SU-DHL-6 (cell line): ENCODE results near the gene SRGAP1.

Experiments
- H2AFZ ChIP-seq: fragments of 200-600 bp; sonication (generic); 2 replicates; pipeline ENCODE4 v1.6.1; 2014; ENCODE audit warnings: low read depth, mild to moderate bottlenecking, moderate library complexity, mixed read lengths, antibody characterized with exemption, low read length; ENCODE audit not compliant: severe bottlenecking
- H3F3A ChIP-seq: fragments of 200-600 bp; shearing (Covaris generic); 2 replicates; pipeline ENCODE4 v1.6.0; 2016; ENCODE audit warnings: antibody characterized with exemption, mild to moderate bottlenecking; ENCODE audit not compliant: insufficient read depth
- H3K27ac ChIP-seq: fragments of 200-600 bp; sonication (generic); 2 replicates; pipeline ENCODE4 v1.5.1; 2016; ENCODE audit warnings: low read depth, mild to moderate bottlenecking, low read length, moderate library complexity, mixed read lengths
- H3K27me3 ChIP-seq: fragments of 200-600 bp; sonication (generic), shearing (Covaris generic); 2 replicates; pipeline ENCODE4 v1.6.0; 2014; ENCODE audit warnings: mild to moderate bottlenecking, low read length
- H3K36me3 ChIP-seq: fragments of 200-600 bp; sonication (generic); 2 replicates; pipeline ENCODE4 v1.6.1; 2014; ENCODE audit warnings: mild to moderate bottlenecking, low read length, mixed read lengths
- H3K4me2 ChIP-seq: fragments of 300-600, 200-600 bp; shearing (Covaris generic), sonication (generic); 2 replicates; pipeline ENCODE4 v1.6.0; 2014; ENCODE audit warnings: low read length, low read depth, mild to moderate bottlenecking; ENCODE audit not compliant: poor library complexity, severe bottlenecking
- H3K4me3 ChIP-seq: fragments of 200-600 bp; sonication (generic); 2 replicates; pipeline ENCODE4 v1.5.1; 2014; ENCODE audit warnings: antibody characterized with exemption, low read length, mild to moderate bottlenecking, mixed read lengths; ENCODE audit not compliant: insufficient read depth, poor library complexity, severe bottlenecking
- H3K79me2 ChIP-seq: fragments of 200-600 bp; sonication (generic); 2 replicates; pipeline ENCODE4 v1.6.1; 2014; ENCODE audit warnings: mild to moderate bottlenecking, low read length, moderate library complexity; ENCODE audit not compliant: insufficient read depth
- H3K9ac ChIP-seq: fragments of 200-600 bp; sonication (generic); 2 replicates; pipeline ENCODE4 v1.7.0; 2014; ENCODE audit warnings: mild to moderate bottlenecking, low read length
- H3K9me2 ChIP-seq: fragments of 200-600 bp; sonication (generic); replicated peaks from 2 replicates; pipeline ENCODE4 v1.6.1; 2014; ENCODE audit warnings: low read length; ENCODE audit not compliant: insufficient read depth
- H3K9me3 ChIP-seq: fragments of 200-600 bp; sonication (generic); 2 replicates; pipeline ENCODE4 v1.6.1; 2014; ENCODE audit warnings: low read length, mixed read lengths; ENCODE audit not compliant: insufficient read depth
- H4K20me1 ChIP-seq: fragments of 200-600 bp; sonication (generic); 2 replicates; pipeline ENCODE4 v1.6.1; 2014; ENCODE audit warnings: low read depth, mild to moderate bottlenecking, antibody characterized with exemption, low read length, moderate library complexity, mixed read lengths
- EZH2phosphoT487 ChIP-seq: fragments of 200-600 bp; sonication (generic), shearing (Covaris generic); conservative IDR thresholded peaks from 2 replicates; pipeline ENCODE4 v1.6.1; 2018; ENCODE audit warnings: mild to moderate bottlenecking, antibody characterized with exemption, low read length, moderate library complexity, mixed read lengths
- TF ChIP-seq, protein P1 (sequence below): fragments of 200-600 bp; sonication (generic); IDR thresholded peaks from one replicate; pipeline ENCODE4 v1.5.1; 2017; ENCODE audit warnings: antibody characterized with exemption, mild to moderate bottlenecking, low read length, moderate library complexity; ENCODE audit not compliant: insufficient read depth, poor library complexity, severe bottlenecking

Gene SRGAP1

DNA sequence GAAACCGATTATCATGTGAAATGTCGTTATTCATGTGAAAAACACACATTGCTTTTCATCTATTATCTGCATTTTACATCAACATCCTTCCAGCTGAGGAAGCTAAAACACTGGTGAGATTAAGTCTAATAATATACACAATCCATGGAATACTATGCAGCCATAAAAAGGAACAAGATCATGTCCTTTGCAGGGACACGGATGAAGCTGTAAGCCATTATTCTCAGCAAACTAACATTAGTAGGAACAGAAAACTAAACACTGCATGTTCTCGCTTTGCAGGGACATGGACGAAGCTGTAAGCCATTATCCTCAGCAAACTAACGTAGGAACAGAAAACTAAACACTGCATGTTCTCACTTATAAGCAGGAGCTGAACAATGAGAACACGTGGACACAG is 359.3 kb downstream of the SRGAP1 start:
- H3F3A ChIP-seq: no peaks in the 10 kb centered on the region
- no peak overlapping the region for H3K4me3 ChIP-seq
- peaks cover 9% of the 10 kb centered on the region; the same call in 1 of the 2 replicates for H3K36me3 ChIP-seq
- no peak for TF ChIP-seq EZH2phosphoT487
- TF ChIP-seq, protein P1, sequence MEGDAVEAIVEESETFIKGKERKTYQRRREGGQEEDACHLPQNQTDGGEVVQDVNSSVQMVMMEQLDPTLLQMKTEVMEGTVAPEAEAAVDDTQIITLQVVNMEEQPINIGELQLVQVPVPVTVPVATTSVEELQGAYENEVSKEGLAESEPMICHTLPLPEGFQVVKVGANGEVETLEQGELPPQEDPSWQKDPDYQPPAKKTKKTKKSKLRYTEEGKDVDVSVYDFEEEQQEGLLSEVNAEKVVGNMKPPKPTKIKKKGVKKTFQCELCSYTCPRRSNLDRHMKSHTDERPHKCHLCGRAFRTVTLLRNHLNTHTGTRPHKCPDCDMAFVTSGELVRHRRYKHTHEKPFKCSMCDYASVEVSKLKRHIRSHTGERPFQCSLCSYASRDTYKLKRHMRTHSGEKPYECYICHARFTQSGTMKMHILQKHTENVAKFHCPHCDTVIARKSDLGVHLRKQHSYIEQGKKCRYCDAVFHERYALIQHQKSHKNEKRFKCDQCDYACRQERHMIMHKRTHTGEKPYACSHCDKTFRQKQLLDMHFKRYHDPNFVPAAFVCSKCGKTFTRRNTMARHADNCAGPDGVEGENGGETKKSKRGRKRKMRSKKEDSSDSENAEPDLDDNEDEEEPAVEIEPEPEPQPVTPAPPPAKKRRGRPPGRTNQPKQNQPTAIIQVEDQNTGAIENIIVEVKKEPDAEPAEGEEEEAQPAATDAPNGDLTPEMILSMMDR: no peak
- no peak overlapping the region for H2AFZ ChIP-seq
- H3K9ac ChIP-seq: no peak overlapping the region
- H3K9me3 ChIP-seq: no peaks in the 10 kb centered on the region
- H3K9me2 ChIP-seq: no peaks in the 10 kb centered on the region
- no peak overlapping the region for H3K4me2 ChIP-seq
- no peaks in the 10 kb centered on the region for H3K79me2 ChIP-seq
- H4K20me1 ChIP-seq: no peaks in the 10 kb centered on the region
- no peak overlapping the region for H3K27ac ChIP-seq
- no peaks in the 10 kb centered on the region for H3K27me3 ChIP-seq

DNA sequence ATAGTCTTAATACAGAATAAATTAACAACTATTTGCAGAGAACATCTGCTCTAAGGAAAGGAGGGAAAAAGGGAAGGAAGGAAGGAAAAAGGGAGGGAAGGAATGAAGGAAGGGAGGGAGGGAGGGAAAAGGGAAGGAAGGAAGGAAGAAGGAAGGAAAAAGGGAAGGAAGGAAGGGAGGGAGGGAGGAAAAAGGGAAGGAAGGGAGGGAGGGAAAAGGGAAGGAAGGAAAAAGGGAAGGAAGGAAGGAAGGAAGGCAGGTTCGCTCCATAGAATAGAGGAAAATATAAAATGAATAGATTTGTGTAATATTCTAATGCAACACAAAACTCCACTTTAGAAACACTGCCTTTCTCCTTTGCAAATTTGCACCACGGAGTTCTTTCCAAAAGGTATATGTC is 361.0 kb downstream of the SRGAP1 start:
- Histone ChIP-seq H3K4me2 (no peak overlapping the region), H3K9me2 (no peaks in the 10 kb centered on the region), H4K20me1 (no peaks in the 10 kb centered on the region), H3K27ac (no peak overlapping the region), H3K9me3 (no peaks in the 10 kb centered on the region), H3K9ac (no peak overlapping the region), H2AFZ (no peak overlapping the region), H3F3A (no peaks in the 10 kb centered on the region), H3K79me2 (no peaks in the 10 kb centered on the region), H3K4me3 (no peak overlapping the region), H3K27me3 (no peaks in the 10 kb centered on the region), H3K36me3 (peaks cover 9% of the 10 kb centered on the region; the same call in 1 of the 2 replicates)
- TF ChIP-seq, protein P1: no peak
- TF ChIP-seq EZH2phosphoT487: no peak

DNA sequence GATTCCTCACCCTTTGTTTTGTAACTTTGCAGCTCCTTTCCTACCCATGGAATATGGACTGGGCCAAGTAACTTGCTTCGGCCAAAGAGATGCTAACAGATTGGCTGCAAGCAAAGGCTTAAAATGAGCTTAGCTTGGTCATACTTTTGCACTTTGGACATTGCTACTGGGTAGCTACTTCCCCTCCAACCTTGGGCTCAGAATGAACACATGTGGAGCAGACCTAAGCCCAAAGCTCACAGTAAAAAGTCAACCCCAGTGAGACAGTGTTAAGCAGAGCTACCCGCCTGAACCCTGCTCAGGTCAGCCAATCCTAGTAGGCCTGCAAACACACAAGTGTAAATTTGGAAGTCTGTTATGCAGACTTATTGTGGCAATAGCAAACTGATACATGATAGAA is 363.0 kb downstream of the SRGAP1 start:
- H3K36me3 ChIP-seq: peaks cover 13% of the 10 kb centered on the region; the same call in 1 of the 2 replicates
- no peaks in the 10 kb centered on the region for H3K9me3 ChIP-seq
- H3K9me2 ChIP-seq: no peaks in the 10 kb centered on the region
- H3F3A ChIP-seq: 0 out of 2 replicates have a peak, but pooled peaks cover 3% of the 10 kb centered on the region
- no peaks in the 10 kb centered on the region for H3K79me2 ChIP-seq
- H3K27me3 ChIP-seq: no peaks in the 10 kb centered on the region
- no peak overlapping the region for H3K4me3 ChIP-seq
- no peak overlapping the region for H3K27ac ChIP-seq
- TF ChIP-seq, protein P1: no peak
- no peak for TF ChIP-seq EZH2phosphoT487
- H3K4me2 ChIP-seq: no peak overlapping the region
- no peak overlapping the region for H3K9ac ChIP-seq
- no peaks in the 10 kb centered on the region for H4K20me1 ChIP-seq
- no peak overlapping the region for H2AFZ ChIP-seq
